ENCODE measurements around the gene SH3BP4. TPM values are rescaled to one million over a fixed set of nuclear protein-coding genes. Genes with fewer than 3 reads are reported as not detected.

SH3BP4 gene
- total RNA-seq, 1 donor from 2014 or later = 67.6 TPM

- no peak for DNase-seq (ENCODE audit: low read depth)
- no peak overlapping the region for H3K4me3 ChIP-seq (ENCODE audit: low read depth, low read length)
- TF ChIP-seq, protein P1, sequence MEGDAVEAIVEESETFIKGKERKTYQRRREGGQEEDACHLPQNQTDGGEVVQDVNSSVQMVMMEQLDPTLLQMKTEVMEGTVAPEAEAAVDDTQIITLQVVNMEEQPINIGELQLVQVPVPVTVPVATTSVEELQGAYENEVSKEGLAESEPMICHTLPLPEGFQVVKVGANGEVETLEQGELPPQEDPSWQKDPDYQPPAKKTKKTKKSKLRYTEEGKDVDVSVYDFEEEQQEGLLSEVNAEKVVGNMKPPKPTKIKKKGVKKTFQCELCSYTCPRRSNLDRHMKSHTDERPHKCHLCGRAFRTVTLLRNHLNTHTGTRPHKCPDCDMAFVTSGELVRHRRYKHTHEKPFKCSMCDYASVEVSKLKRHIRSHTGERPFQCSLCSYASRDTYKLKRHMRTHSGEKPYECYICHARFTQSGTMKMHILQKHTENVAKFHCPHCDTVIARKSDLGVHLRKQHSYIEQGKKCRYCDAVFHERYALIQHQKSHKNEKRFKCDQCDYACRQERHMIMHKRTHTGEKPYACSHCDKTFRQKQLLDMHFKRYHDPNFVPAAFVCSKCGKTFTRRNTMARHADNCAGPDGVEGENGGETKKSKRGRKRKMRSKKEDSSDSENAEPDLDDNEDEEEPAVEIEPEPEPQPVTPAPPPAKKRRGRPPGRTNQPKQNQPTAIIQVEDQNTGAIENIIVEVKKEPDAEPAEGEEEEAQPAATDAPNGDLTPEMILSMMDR (conservative IDR thresholded peaks at IDR 0.05; ENCODE audit: low read depth, low read length) = no peak
Measured at GRCh38 chr2:234991793-234992192, 40.0 kb downstream of the SH3BP4 start.

DNA sequence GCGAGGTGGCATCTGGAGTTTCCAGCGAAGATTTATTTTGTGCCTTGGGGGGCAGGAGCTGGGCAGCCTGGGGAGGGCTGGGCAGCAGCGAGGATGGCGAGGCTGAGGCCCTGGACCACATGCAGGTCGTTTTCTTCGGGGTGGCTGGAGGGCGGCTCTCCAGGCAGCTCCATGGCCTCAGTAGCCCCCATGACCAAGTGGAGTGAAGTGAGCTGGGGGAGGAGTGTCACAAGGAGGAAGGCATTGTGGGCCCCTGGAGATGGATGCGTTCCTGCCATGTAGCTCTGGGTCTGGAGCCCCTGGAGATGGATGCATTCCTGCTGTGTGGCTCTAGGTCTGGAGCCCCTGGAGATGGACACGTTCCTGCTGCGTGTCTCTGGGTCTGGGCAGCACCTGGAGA lies 40.4 kb downstream of the SH3BP4 start:
- no peak overlapping the region for H3K4me3 ChIP-seq (ENCODE audit: low read depth, low read length)
- TF ChIP-seq, protein P1 (conservative IDR thresholded peaks at IDR 0.05; ENCODE audit: low read depth, low read length) = no peak

DNA sequence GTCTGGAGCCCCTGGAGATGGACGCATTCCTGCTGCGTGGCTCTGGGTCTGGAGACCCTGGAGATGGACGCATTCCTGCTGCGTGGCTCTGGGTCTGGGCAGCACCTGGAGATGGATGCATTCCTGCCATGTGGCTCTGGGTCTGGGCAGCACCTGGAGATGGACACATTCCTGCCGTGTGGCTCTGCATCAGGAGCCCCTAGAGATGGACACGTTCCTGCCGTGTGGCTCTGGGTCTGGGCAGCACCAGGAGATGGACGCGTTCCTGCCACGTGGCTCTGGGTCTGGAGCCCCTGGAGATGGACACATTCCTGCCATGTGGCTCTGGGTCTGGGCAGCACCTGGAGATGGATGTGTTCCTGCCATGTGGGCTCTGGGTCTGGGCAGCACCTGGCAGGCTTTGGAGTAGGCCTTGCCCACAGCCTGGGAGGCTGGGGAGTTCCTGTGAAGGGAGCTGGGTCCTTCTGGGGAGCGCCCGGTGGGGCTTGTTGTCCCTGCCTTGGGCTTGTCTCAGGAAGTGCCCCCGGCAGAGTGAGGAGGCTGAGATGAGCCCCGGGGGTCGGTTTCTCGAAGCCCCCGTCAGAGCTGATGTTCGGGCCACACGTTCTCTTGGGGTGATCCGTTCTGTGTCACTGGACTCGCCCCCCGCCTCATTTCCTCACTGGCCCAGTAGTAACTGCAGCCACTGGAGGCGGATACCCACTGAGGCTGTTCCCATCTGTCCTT lies 41.0 kb downstream of the SH3BP4 start:
- TF ChIP-seq, protein P1 (conservative IDR thresholded peaks at IDR 0.05; ENCODE audit: low read depth, low read length) = no peak
- no peak overlapping the region for H3K4me3 ChIP-seq (ENCODE audit: low read depth, low read length)
- no peak for DNase-seq (ENCODE audit: low read depth)

More for the DNA sequence above, 40.4 kb downstream of the SH3BP4 start:
- DNase-seq (ENCODE audit: low read depth) = no peak

DNA sequence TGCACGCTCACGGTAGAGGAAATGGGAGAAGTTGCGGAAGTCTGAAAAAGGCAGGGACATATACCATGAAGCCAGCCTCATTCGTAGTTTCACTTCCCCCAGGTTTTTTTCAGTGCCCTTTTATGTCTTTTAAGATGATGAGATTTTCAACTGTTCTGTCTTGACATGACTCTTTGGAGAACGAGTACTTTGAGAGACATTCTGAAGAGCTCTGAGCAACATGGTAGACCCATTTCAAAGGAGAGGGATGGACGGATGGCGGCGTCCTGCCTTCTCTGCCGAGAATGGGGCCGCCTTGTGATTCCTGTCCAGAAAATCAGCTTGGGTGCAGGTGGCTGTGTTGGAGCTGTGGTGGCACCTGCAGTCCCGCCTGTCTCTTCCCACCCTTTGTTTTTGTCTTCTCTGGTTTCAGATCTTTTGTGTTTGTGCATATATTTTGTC lies 41.7 kb downstream of the SH3BP4 start:
- TF ChIP-seq, protein P1 (conservative IDR thresholded peaks at IDR 0.05; ENCODE audit: low read depth, low read length) = no peak
- H3K4me3 ChIP-seq (ENCODE audit: low read depth, low read length) = no peak overlapping the region
- DNase-seq (ENCODE audit: low read depth) = no peak

DNA sequence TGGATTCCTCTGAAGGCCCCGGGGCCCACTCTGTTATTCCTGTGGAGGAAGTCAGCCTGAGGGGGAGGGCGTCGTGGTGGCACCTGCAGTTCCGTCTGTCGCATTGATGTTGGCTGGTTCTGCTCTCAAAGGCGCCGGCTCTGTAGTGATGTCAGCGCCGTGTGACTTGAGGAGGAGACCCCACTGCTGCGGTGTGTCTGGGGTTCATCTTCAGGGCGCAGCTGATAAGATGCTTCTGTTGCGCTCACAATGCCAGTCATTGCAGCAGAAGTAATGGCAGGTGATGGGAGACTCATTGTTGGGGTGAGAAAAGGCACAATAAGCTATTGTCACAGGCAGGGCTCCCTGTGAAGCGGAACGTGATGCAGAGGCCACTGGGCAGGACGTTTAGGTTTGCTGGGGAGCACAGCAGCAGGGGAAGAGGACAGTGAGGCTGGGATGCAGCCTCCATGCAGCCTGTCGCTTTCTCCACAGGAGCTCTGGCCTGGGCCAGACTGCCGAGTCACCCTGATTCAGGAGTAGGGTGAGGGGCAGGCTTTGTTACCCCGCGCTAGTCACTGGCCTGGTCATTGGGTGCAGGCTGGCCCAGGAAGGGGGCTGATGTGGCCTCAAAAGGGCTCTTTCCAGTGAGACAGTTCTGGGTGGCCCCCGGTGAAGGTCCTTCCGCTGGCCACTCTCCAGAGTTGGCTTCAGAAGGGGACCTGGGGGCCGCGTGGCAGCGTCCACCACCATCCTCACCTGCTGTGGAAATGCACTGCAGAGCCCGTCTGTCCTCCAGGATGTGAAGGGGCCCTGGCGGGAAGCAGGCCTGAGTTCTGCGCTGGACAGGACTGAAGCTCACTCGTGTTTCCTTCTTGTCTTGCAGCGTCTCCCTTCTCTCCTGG lies 42.9 kb downstream of the SH3BP4 start:
- no peak for DNase-seq (ENCODE audit: low read depth)

DNA sequence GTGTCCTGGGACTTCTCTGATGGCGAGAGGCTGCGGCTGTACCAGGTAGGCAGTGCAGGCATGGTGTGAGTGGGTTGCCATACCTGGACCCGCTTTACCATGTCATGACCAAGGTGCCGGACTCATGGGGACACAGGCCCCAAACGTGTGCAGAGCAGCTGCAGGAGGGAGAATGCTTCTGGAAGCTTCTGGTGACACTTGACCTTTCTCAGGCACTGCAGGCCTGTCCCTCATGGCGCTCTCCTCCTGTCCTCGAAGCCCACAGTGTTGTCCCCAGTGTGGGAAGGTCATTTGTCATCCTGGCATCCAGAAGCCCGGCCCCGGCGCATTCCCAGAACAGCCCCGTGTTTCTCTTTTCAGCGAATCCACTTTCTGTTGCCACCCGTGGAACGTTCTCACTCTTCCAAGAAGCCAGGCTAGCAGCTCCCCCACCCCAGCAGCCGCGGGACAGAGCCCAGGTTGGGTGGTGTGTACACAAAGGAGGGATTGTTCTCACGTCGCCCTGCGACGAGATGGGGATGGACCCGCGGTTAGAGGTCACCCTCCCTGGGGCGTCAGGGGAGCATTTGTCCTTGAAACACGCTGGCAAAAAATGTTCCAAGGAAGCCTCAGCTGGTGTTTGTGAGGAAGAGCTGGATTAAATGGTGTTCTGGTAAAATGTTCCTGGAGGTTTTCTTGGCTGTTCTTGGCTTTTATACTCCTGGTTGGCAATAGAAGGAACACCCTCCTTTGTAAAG lies 43.7 kb downstream of the SH3BP4 start:
- DNase-seq (ENCODE audit: low read depth) = no peak
- TF ChIP-seq, protein P1 (conservative IDR thresholded peaks at IDR 0.05; ENCODE audit: low read depth, low read length) = no peak

More for the DNA sequence above, 42.9 kb downstream of the SH3BP4 start:
- H3K4me3 ChIP-seq (ENCODE audit: low read depth, low read length) = no peak overlapping the region
- TF ChIP-seq, protein P1 (conservative IDR thresholded peaks at IDR 0.05; ENCODE audit: low read depth, low read length) = no peak

More for the DNA sequence above, 43.7 kb downstream of the SH3BP4 start:
- H3K4me3 ChIP-seq (ENCODE audit: low read depth, low read length) = no peak overlapping the region

All from epithelial cell of proximal tubule (primary cell).